Gastroesophageal sphincter (tissue), 4 donors: Measurements from ENCODE around the gene CAMK1D. TPM values are rescaled to one million over a fixed set of nuclear protein-coding genes. Genes with fewer than 3 reads are reported as not detected.

ENCODE experiments used
- ATAC-seq: fragments of 150-250 bp; one replicate; pipeline ENCODE4 v1.9.1; 2016; ENCODE audit warnings: mild to moderate bottlenecking, moderate library complexity
- H3K27ac ChIP-seq, 4 donors: fragments of 200-600 bp; sonication (generic) in 3 of 4; 1 replicate in 3 of 4; 2 replicates in 1 of 4; pipeline ENCODE4 v1.5.1; 2016 to 2019
- H3K27me3 ChIP-seq: fragments of 200-600 bp; sonication (generic); one replicate; pipeline ENCODE4 v1.5.1; 2019
- H3K36me3 ChIP-seq, 2 donors: fragments of 200-600 bp; sonication (generic); one replicate each; pipeline ENCODE4 v1.5.1; 2019; ENCODE audit warnings: control low read depth in 1 of 2
- H3K4me1 ChIP-seq, 3 donors: fragments of 200-600 bp; sonication (generic); 1 replicate in 2 of 3; 2 replicates in 1 of 3; pipeline ENCODE4 v1.5.1; 2016 to 2019; ENCODE audit warnings: control low read depth in 2 of 3
- H3K4me3 ChIP-seq, 2 donors: fragments of 200-600 bp; sonication (generic); one replicate each; pipeline ENCODE4 v1.5.1; 2019; ENCODE audit warnings: mild to moderate bottlenecking in 1 of 2, moderate library complexity in 1 of 2
- H3K9me3 ChIP-seq, 3 donors: fragments of 200-600 bp; sonication (generic); one replicate each; pipeline ENCODE4 v1.5.1; 2017 to 2019; ENCODE audit warnings: control low read depth in 2 of 3
- CTCF ChIP-seq, 4 experiments: fragments of 200-600 bp in 2 of 4; fragments of 450-650 bp in 2 of 4; sonication (generic) in 1 of 4; IDR thresholded peaks; one replicate each; pipeline ENCODE4 v1.5.1; 2017 to 2019; ENCODE audit warnings: antibody characterized with exemption in 4 of 4, mild to moderate bottlenecking in 2 of 4, moderate library complexity in 2 of 4
- EP300 ChIP-seq: sonication (generic); formaldehyde crosslinking; IDR thresholded peaks from one replicate; pipeline ENCODE4 v1.6.1; 2017; ENCODE audit warnings: antibody characterized with exemption, mild to moderate bottlenecking
- POLR2A ChIP-seq, 2 donors: fragments of 450-650 bp; IDR thresholded peaks; one replicate each; pipeline ENCODE4 v1.6.1; 2017; ENCODE audit warnings: antibody characterized with exemption in 2 of 2, mild to moderate bottlenecking in 2 of 2, moderate library complexity in 1 of 2
- POLR2AphosphoS5 ChIP-seq: sonication (generic); formaldehyde crosslinking; IDR thresholded peaks from one replicate; pipeline ENCODE4 v1.6.1; 2017; ENCODE audit warnings: antibody characterized with exemption
- WGBS, 2 donors: methylation state at CpG; one replicate each; pipeline ENCODE4 v1.1.5; 2018; ENCODE audit warnings: low coverage in 1 of 2; 5-methylcytosine and 5-hydroxymethylcytosine counted together
- total RNA-seq, 4 donors: library from RNA; depleted of rRNA; stranded (reverse); fragments of >200 nt; gene quantifications; one replicate each; pipeline ENCODE4 v1.1.0, GENCODE V29; 2016

CAMK1D gene
- total RNA-seq, 4 donors from 2014 or later: 11.6 to 18.3 (median 15.3) TPM

GRCh38 chr10:12564173-12564572 is 214.8 kb downstream of the CAMK1D start:
- no peaks in the 10 kb centered on the region for H3K36me3 ChIP-seq
- H3K4me3 ChIP-seq: no peak overlapping the region
- H3K27me3 ChIP-seq: no peaks in the 10 kb centered on the region
- WGBS, 2 donors: 39 to 56% methylated on average over 2 of the region's 2 CpGs
- no peaks in the 10 kb centered on the region for H3K9me3 ChIP-seq
- ATAC-seq: no peak
- no peak for TF ChIP-seq CTCF (IDR thresholded peaks at IDR 0.05)
- no peak for TF ChIP-seq POLR2AphosphoS5
- no peak for TF ChIP-seq EP300
- TF ChIP-seq POLR2A (IDR thresholded peaks at IDR 0.05): no peak
- H3K27ac ChIP-seq: no peak overlapping the region
- peaks cover 0 to 21% (median 0%) of the 10 kb centered on the region in 3 donors for H3K4me1 ChIP-seq

DNA sequence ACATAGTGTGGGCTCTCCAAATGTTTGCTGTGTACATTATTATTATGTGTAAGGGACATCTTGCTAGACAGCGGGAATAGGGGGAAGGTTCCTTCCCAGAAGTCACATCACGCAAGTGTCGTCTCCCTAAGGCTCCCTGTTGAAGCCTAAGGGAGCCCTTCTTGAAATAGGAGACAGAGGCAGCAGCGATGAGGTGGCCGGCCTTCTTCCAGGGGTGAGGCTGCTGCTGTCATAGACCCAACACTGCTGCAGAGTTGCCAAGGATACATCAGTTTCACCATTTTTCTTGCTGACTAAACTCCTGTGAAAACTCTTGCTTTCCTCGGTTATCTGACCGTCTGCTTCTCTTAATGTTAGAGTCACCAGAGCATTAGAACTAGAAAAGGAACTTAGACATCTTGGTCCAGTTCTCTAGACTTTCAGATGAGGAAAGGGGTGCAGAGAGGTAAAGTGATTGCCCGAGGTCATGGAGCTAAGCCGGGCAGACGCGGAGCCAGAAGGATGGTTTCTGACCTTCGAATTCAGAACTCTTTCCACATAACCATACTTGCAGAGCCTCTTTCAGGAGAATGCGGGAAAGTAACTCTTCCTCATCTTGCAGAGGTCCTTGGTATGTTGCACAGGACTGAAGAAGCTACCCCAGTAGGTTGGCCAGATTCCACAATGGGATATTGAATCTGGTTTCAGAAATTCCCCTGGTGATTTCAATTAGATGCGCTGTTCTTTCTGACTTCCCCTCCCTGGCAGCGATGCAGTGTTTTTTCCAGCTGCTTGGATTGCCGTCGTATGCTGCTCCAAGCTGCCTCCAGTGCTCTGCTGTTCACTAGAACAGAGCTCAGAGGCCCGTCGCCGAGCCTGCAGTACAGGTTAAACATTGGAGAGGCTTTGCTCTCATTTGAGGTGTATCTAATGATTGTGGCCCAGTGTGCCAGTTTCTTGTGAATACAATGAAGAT is 217.1 kb downstream of the CAMK1D start:
- no peak for TF ChIP-seq POLR2AphosphoS5
- no peak for TF ChIP-seq EP300
- TF ChIP-seq POLR2A (IDR thresholded peaks at IDR 0.05): no peak
- TF ChIP-seq CTCF (IDR thresholded peaks at IDR 0.05): no peak
- H3K9me3 ChIP-seq: no peaks in the 10 kb centered on the region
- peaks cover 0 to 21% (median 0%) of the 10 kb centered on the region in 3 donors for H3K4me1 ChIP-seq
- peak; percentile 77 for ATAC-seq
- no peaks in the 10 kb centered on the region for H3K36me3 ChIP-seq
- 58 to 73% methylated on average over 10 to 14 of the region's 20 CpGs for WGBS, 2 donors
- H3K27ac ChIP-seq: peak overlapping the region in 3 of 4 donors; percentile 20 to 48 (median 25)
- H3K27me3 ChIP-seq: no peaks in the 10 kb centered on the region
- H3K4me3 ChIP-seq: no peak overlapping the region

DNA sequence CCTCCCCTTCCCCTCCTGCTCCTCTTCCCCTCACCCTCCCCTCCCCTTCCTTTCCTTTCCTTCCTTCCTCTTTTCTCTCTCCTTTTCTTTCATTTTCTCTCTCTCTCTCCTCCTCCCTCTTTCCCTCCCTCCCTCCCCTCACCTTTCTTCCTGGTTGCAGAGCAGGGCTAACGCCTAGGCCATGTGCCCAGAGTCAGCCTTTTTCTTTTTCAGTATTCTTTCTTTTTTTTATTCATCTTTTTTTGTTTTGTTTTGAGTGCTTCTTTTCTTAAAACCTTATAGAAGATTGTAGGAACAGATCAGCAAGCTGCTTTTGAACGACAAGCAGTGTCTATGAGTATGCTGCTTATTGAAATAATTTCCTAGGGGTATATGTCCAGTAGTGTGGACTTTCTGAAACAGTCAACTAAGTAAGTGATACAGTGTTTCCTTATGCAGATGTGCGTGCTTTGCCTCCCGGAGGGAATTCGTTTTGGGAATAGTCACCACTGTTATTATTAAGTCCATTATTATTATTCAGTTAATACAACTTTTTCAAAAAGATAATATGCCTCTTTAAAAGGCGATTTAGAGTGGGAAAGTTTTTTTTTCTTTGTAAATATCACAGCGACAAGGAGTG is 219.2 kb downstream of the CAMK1D start:
- no peak overlapping the region for H3K4me3 ChIP-seq
- WGBS, 2 donors: 38 to 55% methylated on average over 6 of the region's 7 CpGs
- H3K36me3 ChIP-seq: no peaks in the 10 kb centered on the region
- no peak overlapping the region for H3K27ac ChIP-seq
- H3K9me3 ChIP-seq: no peaks in the 10 kb centered on the region
- H3K27me3 ChIP-seq: no peaks in the 10 kb centered on the region
- TF ChIP-seq EP300: no peak
- TF ChIP-seq POLR2A (IDR thresholded peaks at IDR 0.05): no peak
- ATAC-seq: no peak
- H3K4me1 ChIP-seq: peaks cover 0 to 21% (median 0%) of the 10 kb centered on the region in 3 donors

GRCh38 chr10:12572281-12572680 is 222.9 kb downstream of the CAMK1D start:
- Histone ChIP-seq H3K9me3 (no peaks in the 10 kb centered on the region), H3K4me1 (peaks cover 0 to 2% (median 0%) of the 10 kb centered on the region in 3 donors), H3K4me3 (no peak overlapping the region), H3K27me3 (no peaks in the 10 kb centered on the region), H3K36me3 (no peaks in the 10 kb centered on the region), H3K27ac (no peak overlapping the region)
- ATAC-seq: no peak
- no peak for TF ChIP-seq POLR2AphosphoS5
- TF ChIP-seq POLR2A (IDR thresholded peaks at IDR 0.05): no peak
- no peak for TF ChIP-seq EP300
- no peak for TF ChIP-seq CTCF (IDR thresholded peaks at IDR 0.05)
- WGBS, 2 donors: 91 to 100% methylated on average over 1 to 3 of the region's 3 CpGs

DNA sequence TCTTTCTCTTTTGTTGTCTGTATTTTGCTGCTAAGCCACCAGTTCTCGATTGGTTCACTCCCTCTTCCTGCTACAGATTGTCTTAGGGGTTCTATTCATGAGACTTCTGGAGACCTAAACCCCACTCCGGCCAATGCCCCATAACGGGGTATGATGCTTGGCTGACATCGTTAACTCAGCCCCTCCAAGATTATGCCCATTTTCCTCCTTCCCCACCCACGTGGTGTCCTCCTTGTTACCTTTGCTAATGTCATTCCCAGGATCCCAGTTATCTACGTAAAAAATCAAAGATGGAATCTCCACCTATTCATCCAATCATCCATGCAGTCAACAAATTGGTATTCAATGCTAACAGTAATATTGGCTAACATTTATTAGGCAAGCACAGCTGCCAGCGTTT is 228.3 kb downstream of the CAMK1D start:
- no peak for ATAC-seq
- WGBS, 2 donors: 85 to 96% methylated on average over 6 to 7 of the region's 7 CpGs
- Histone ChIP-seq H3K4me3 (no peak overlapping the region), H3K27ac (no peak overlapping the region), H3K4me1 (peaks cover 0 to 15% (median 0%) of the 10 kb centered on the region in 3 donors), H3K27me3 (no peaks in the 10 kb centered on the region), H3K36me3 (no peaks in the 10 kb centered on the region), H3K9me3 (no peaks in the 10 kb centered on the region)
- TF ChIP-seq EP300 (no peak), CTCF (IDR thresholded peaks at IDR 0.05) (no peak), POLR2A (IDR thresholded peaks at IDR 0.05) (no peak), POLR2AphosphoS5 (no peak)
